ENCODE results near the gene MYLK2. TPM values are rescaled to one million over a fixed set of nuclear protein-coding genes. Genes with fewer than 3 reads are reported as not detected.

The MYLK2 gene
- total and polyA plus RNA-seq, 2 of the 4 experiments (the other 2 are of a cell fraction) = 0.18 to 0.27 TPM

DNA sequence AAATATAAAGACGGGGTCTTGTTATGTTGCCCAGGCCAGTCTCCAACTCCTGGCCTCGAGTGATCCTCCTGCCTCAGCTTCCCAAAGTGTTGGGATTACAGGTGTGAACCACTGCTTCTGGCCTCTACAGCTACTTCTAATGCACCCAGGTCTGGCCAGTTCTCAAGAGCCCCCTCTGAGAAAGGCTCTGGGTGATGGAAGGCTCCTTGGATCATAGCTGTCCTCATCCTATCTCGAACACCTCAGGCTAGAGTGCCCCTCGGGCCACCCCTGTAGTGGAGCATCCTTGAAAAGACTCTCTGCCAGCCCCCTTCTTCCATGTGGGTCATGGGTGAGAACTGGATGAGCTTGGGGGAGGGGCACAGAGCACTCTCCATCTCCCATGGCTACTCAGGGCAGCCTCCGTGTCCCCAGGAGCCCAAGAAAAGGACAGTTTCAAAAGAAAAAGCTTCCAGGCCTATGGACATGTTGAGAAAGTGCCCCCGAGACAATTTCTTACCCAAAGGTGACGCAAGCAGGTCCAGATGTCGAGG lies 714 bp upstream of the MYLK2 start:
- no TSS peak for BruUV-seq (replicated peaks)
- Histone ChIP-seq H3K56ac (ENCODE audit: extremely low read depth, insufficient read depth, low read length) (no peak overlapping the region), H2BK15ac (ENCODE audit: low read depth, low read length) (no peak overlapping the region), H3K79me1 (ENCODE audit: low read depth in 1 of 2, low read length in 2 of 2) (no peaks in the 10 kb centered on the region), H3K4me2 (ENCODE audit: low read depth, low read length) (no peak overlapping the region), H3K9ac (ENCODE audit: low read depth, low read length) (no peak overlapping the region), H4K5ac (ENCODE audit: low read depth, low read length) (no peak overlapping the region), H3K27ac (ENCODE audit: insufficient read depth, low read length) (no peak overlapping the region), H3K36me3 (ENCODE audit: control insufficient read depth, insufficient read depth, low read length) (no peaks in the 10 kb centered on the region), H3K14ac (replicated peaks; ENCODE audit: low read depth, low read length) (no peak overlapping the region), H2BK5ac (ENCODE audit: low read depth, low read length, poor library complexity, severe bottlenecking) (no peak overlapping the region), H4K91ac (ENCODE audit: insufficient read depth, low read depth, low read length) (no peak overlapping the region), H3K27me3 (ENCODE audit: control insufficient read depth, insufficient read depth, low read length) (no peaks in the 10 kb centered on the region), H2BK20ac (ENCODE audit: low read depth, low read length) (no peak overlapping the region), H3K4me3 (ENCODE audit: insufficient read depth, low read depth, low read length) (no peak overlapping the region), H3K9me3 (ENCODE audit: control insufficient read depth, insufficient read depth, low read length) (no peaks in the 10 kb centered on the region), H3K4me1 (ENCODE audit: control insufficient read depth, insufficient read depth, low read length) (peaks cover 3% of the 10 kb centered on the region; the same call in 1 of the 2 replicates), H2AK5ac (ENCODE audit: low read depth, low read length) (no peak overlapping the region), H4K8ac (ENCODE audit: low read depth in 2 of 2, low read length in 2 of 2) (no peak overlapping the region), H4K20me1 (ENCODE audit: insufficient read depth, low read length) (no peaks in the 10 kb centered on the region), H2AFZ (replicated peaks; ENCODE audit: low read length, poor library complexity) (no peak overlapping the region), H3K23ac (ENCODE audit: low read depth, low read length) (no peak overlapping the region), H3K18ac (ENCODE audit: low read depth, low read length) (no peak overlapping the region), H2AK9ac (replicated peaks; ENCODE audit: low read depth, low read length, poor library complexity) (peak overlapping the region; percentile 71), H3K4ac (ENCODE audit: low read depth, low read length) (no peak overlapping the region), H3K9me1 (ENCODE audit: insufficient read depth, low read length) (no peaks in the 10 kb centered on the region; the same call in 1 of the 2 replicates), H2BK120ac (ENCODE audit: low read depth, low read length) (no peak overlapping the region)
- in situ Hi-C loops (cut with MboI; ENCODE audit: low sequenced_read_pairs) (no loop called here), dilution Hi-C loops (cut with HindIII; ENCODE audit: low sequenced_read_pairs, unreplicated experiment) (no loop called here), intact Hi-C loops (cut with micrococcal nuclease) (no loop called here)
- no peak for ATAC-seq (ENCODE audit: low read depth)
- TF ChIP-seq CHD1 (IDR thresholded peaks at IDR 0.05; ENCODE audit: low read depth, low read length) = no peak
- TF ChIP-seq, protein P1, sequence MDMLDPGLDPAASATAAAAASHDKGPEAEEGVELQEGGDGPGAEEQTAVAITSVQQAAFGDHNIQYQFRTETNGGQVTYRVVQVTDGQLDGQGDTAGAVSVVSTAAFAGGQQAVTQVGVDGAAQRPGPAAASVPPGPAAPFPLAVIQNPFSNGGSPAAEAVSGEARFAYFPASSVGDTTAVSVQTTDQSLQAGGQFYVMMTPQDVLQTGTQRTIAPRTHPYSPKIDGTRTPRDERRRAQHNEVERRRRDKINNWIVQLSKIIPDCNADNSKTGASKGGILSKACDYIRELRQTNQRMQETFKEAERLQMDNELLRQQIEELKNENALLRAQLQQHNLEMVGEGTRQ (IDR thresholded peaks at IDR 0.05; ENCODE audit: low read depth, low read length) = no peak
- no peak for TF ChIP-seq FOS (IDR thresholded peaks at IDR 0.05; ENCODE audit: low read depth, low read length)
- TF ChIP-seq POLR2A (IDR thresholded peaks at IDR 0.05; ENCODE audit: low read depth, low read length) = no peak
- TF ChIP-seq MAFK (IDR thresholded peaks at IDR 0.05; ENCODE audit: low read depth, low read length) = no peak
- no peak for TF ChIP-seq CEBPB (IDR thresholded peaks at IDR 0.05; ENCODE audit: low read depth, low read length)
- TF ChIP-seq MAZ (IDR thresholded peaks at IDR 0.05; ENCODE audit: borderline replicate concordance, low read depth, low read length) = no peak
- no peak for TF ChIP-seq RFX5 (IDR thresholded peaks at IDR 0.05; ENCODE audit: low read depth, low read length)
- no peak for TF ChIP-seq NFE2L2 (IDR thresholded peaks at IDR 0.05; ENCODE audit: low read depth, low read length)
- TF ChIP-seq, protein P2, sequence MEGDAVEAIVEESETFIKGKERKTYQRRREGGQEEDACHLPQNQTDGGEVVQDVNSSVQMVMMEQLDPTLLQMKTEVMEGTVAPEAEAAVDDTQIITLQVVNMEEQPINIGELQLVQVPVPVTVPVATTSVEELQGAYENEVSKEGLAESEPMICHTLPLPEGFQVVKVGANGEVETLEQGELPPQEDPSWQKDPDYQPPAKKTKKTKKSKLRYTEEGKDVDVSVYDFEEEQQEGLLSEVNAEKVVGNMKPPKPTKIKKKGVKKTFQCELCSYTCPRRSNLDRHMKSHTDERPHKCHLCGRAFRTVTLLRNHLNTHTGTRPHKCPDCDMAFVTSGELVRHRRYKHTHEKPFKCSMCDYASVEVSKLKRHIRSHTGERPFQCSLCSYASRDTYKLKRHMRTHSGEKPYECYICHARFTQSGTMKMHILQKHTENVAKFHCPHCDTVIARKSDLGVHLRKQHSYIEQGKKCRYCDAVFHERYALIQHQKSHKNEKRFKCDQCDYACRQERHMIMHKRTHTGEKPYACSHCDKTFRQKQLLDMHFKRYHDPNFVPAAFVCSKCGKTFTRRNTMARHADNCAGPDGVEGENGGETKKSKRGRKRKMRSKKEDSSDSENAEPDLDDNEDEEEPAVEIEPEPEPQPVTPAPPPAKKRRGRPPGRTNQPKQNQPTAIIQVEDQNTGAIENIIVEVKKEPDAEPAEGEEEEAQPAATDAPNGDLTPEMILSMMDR (conservative IDR thresholded peaks at IDR 0.05; ENCODE audit: low read depth, low read length) = no peak
- no peak for DNase-seq
- 100% methylated on average over 1 of the region's 8 CpGs; no CpG with 5 or more reads in 1 of the 2 experiments for WGBS, 2 experiments (ENCODE audit: extremely low coverage in 2 of 2, insufficient read length in 1 of 2)
- POLR2A ChIA-PET (ENCODE audit: unreplicated experiment) = no interaction called here
- CTCF ChIA-PET = no interaction called here

All from IMR-90 (cell line).